Left renal cortex interstitium (tissue), 4 donors: ENCODE data around the gene FGFR1OP2. TPM values are rescaled to one million over a fixed set of nuclear protein-coding genes. Genes with fewer than 3 reads are reported as not detected.
A peak's percentile ranks its signal among the peaks of the same experiment; 100 is the strongest.

ENCODE experiments used
- DNase-seq, 4 donors: peaks; one replicate each; pipeline ENCODE4 v3.0.0-alpha.2; 2013; ENCODE audit warnings: low read depth in 4 of 4, low spot score in 2 of 4, missing footprints in 1 of 4
- polyA plus RNA-seq, 4 donors: library from polyadenylated mRNA; unstranded; fragments of 120-200 nt; gene quantifications; one replicate each; pipeline ENCODE4 v1.2.1, GENCODE V29; 2013; ENCODE audit not compliant: insufficient read length in 4 of 4

The FGFR1OP2 gene
- polyA plus RNA-seq, 4 donors, result 51.5 to 99.4 (median 66.1) TPM

- no peak for DNase-seq
Measured at GRCh38 chr12:27000961-27001360, 62.7 kb downstream of the FGFR1OP2 start.

GRCh38 chr12:27001663-27002062 is 63.4 kb downstream of the FGFR1OP2 start:
- no peak for DNase-seq

DNA sequence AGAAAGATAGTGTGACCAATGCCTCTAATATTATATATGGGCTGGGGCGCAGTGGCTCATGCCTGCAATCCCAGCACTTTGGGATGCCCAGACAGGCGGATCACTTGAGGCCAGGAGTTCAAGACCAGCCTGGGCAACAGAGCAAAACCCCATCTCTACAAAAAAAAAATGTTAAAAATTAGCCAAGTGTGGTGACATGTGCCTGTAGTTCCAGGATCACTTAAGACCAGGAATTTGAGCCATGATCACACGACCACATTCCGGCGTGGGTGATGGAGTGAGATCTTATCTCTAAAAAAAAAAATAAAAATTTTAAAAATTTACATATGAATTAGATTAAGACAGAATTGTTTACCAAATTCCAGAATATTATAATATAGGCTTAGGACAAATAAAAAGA is 63.9 kb downstream of the FGFR1OP2 start:
- DNase-seq, result no peak

DNA sequence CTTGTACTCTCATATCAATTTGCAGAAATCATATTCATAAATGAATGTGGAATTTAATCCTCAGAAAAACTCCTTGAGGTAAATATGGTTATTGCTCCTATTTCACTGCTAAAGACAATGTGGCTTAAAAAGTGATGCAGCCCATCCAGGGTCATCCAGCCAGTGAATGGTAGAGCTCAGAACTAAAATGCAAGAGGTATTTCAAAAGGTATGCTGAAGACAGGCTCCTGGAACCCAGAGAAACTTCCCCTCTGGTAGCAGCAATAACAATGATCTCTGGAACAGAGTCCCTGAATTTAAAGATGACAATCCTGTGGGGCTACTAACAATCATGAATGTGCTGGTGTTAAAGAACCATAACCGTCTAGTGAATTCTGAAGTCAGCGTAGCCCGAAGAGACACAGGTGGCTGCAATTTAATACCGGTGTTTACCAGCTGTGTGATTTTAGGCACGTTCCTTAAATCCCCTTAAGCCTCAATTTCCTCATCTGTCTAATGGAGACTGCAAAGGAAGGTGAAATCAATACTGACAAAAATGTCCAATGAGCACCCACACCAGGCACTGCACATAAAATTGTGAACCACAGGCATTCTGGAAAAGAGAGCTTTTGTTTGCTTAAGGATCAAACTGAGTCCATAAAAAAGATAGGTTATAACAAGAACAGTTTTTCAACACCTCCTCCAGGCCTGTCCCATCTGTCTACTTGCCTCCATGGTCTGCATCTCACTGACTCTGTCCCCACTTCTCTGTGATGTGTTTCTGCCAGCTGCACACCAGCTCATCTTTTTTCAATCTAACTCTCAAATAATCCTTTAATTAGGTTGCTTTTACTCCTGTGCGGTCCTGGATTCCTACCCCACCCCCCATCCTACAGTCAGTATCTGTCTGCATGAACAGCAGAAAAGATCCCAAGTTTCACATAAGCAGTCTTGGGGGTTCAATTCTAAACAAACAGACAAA is 65.4 kb downstream of the FGFR1OP2 start:
- no peak for DNase-seq

GRCh38 chr12:27005495-27005894 is 67.2 kb downstream of the FGFR1OP2 start:
- DNase-seq, result no peak

GRCh38 chr12:27006797-27007467 is 68.7 kb downstream of the FGFR1OP2 start:
- no peak for DNase-seq

DNA sequence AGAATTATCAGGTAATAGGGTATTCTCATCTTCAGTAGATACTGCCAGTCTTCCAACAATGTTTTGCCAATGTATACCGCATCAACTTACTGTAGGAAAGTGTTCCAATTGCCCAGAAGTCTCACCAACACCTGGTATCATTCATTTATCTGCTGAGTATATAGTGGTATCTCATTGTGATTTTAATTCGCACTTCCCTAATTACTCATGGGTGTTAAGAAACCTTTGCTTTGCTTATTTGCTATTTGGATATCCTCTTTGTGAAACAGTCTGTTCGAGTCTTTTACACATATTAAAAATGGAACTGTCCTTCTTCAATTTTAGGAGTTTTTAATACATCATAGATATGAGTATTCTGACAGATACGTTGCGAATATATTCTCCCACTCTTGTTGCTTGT is 69.8 kb downstream of the FGFR1OP2 start:
- no peak for DNase-seq

DNA sequence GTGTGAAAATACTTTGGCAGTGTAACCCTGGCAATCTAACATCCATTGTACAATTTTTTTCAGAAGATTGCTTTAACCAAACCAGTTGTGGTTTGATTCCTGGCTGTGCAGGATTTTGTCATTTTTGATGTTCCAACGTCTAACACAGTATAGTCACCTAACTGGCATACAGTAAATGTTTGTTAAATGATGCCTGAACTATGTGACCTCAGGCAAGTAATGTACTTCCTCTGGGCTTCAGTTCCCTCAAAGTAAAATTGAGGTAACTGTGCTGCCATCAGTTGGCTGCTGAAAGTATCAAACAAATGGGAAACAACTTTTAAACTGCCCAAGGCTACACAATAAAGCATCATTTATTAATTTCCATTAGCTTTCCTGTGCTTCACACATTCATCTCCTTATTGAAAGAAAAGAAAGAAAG is 71.6 kb downstream of the FGFR1OP2 start:
- no peak for DNase-seq

DNA sequence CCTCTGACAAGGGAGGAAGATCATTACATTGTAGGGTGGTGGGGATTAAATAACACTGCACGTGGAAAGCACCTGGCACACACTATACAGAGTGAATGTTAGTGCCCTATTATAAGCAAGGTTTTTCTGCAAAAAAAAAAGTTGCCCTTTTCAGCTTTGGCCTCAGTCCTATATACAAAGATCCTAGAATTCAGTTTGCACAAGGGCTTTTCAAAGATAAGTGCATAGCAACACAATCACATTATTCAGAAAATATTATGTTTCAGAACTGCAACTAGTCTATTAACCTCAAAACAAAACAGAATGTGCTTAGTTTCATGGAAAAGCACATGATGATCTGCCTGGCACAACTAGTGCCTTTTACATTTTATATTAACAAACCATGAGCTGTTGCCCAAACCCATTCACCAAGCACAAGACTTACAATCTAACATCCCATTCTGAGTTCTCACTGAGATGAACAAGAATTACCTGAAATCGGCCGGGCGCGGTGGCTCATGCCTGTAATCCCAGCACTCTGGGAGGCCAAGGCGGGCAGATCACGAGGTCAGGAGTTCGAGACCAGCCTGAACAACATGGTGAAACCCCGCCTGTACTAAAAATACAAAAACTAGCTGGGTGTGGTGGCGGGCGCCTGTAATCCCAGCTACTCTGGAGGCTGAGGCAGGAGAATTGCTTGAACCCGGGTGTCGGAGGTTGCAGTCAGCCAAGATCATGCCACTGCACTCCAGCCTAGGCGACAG is 74.1 kb downstream of the FGFR1OP2 start:
- DNase-seq, result no peak

- DNase-seq, result no peak
Measured at GRCh38 chr12:27012982-27013255, 74.6 kb downstream of the FGFR1OP2 start.

GRCh38 chr12:27013611-27014084 is 75.4 kb downstream of the FGFR1OP2 start:
- DNase-seq, result peak in 1 of 4 donors; percentile 38

- peak; percentile 75 to 88 (median 82) for DNase-seq
Measured at GRCh38 chr12:27014085-27014858, 76.0 kb downstream of the FGFR1OP2 start, which contains the start of gene TM7SF3. TSS of gene TM7SF3 (minus strand) at chr12:27014384. CDS start at chr12:27014168, 216 bp downstream.

- no peak for DNase-seq
Measured at GRCh38 chr12:27014859-27015729, 76.8 kb downstream of the FGFR1OP2 start.

- DNase-seq, result no peak
Measured at GRCh38 chr12:27015730-27016076, 77.4 kb downstream of the FGFR1OP2 start.

Other genes starting within 250 kb of the FGFR1OP2 start
- gene ITPR2, start 105.3 kb upstream of the FGFR1OP2 start, polyA plus RNA-seq, result 10 to 100 TPM; 11.0 to 15.3 (median 14.6) TPM
- 10 to 100 TPM; 27.8 to 37.0 (median 33.2) TPM for gene INTS13, start 489 bp upstream of the FGFR1OP2 start, polyA plus RNA-seq
- gene TM7SF3, start 75.9 kb downstream of the FGFR1OP2 start, polyA plus RNA-seq, result 10 to 100 TPM; 70.2 to 92.5 (median 88.4) TPM
- gene MED21, start 84.1 kb downstream of the FGFR1OP2 start, polyA plus RNA-seq, result 10 to 100 TPM; 51.3 to 64.6 (median 57.3) TPM
- under 1 TPM in 1 of 4 donors, not detected in 3; 0.21 TPM for gene C12orf71, start 144.1 kb downstream of the FGFR1OP2 start, polyA plus RNA-seq